ENCODE results near the gene NT5C.
A peak's percentile ranks its signal among the peaks of the same experiment; 100 is the strongest.
"Not testable (repeated sequence)": the region's sequence is repeated elsewhere in the genome, so short reads cannot be mapped to it uniquely, and the experiment has no call there.

NT5C gene

GRCh38 chr17:75144816-75145512, 13.4 kb upstream of the NT5C start:
- no peak for DNase-seq (ENCODE audit: low read depth in 3 of 3)

GRCh38 chr17:75142236-75142971, 10.9 kb upstream of the NT5C start:
- no peak for DNase-seq (ENCODE audit: low read depth in 3 of 3)

GRCh38 chr17:75138519-75138918, 7.0 kb upstream of the NT5C start:
- no peak for DNase-seq (ENCODE audit: low read depth in 3 of 3)

- not testable (repeated sequence) for DNase-seq (ENCODE audit: low read depth in 3 of 3)
These were observed 6.2 kb upstream of the NT5C start for GRCh38 chr17:75137762-75138161.

- no peak for DNase-seq (ENCODE audit: low read depth in 3 of 3)
These were observed 4.4 kb upstream of the NT5C start for GRCh38 chr17:75135946-75136345.

- DNase-seq (ENCODE audit: low read depth in 3 of 3): no peak
These were observed 3.9 kb upstream of the NT5C start for GRCh38 chr17:75135452-75135851.

- not testable (repeated sequence) for DNase-seq (ENCODE audit: low read depth in 3 of 3)
These were observed 2.2 kb upstream of the NT5C start for GRCh38 chr17:75133607-75134347.

GRCh38 chr17:75133001-75133400, 1.5 kb upstream of the NT5C start:
- no peak for DNase-seq (ENCODE audit: low read depth in 3 of 3)

- not testable (repeated sequence) for DNase-seq (ENCODE audit: low read depth in 3 of 3)
These were observed 767 bp upstream of the NT5C start for GRCh38 chr17:75132018-75133000.

GRCh38 chr17:75130632-75131277, 787 bp downstream of the NT5C start:
- DNase-seq (ENCODE audit: low read depth in 3 of 3): peak in 1 of 3 experiments; percentile 56

- DNase-seq (ENCODE audit: low read depth in 3 of 3): no peak
These were observed 1.4 kb downstream of the NT5C start for GRCh38 chr17:75130059-75130631.

GRCh38 chr17:75129576-75129975, 2.0 kb downstream of the NT5C start:
- DNase-seq (ENCODE audit: low read depth in 3 of 3): no peak

GRCh38 chr17:75128694-75129505, 2.6 kb downstream of the NT5C start:
- DNase-seq (ENCODE audit: low read depth in 3 of 3): no peak

GRCh38 chr17:75127936-75128335, 3.6 kb downstream of the NT5C start:
- not testable (repeated sequence) for DNase-seq (ENCODE audit: low read depth in 3 of 3)

- DNase-seq (ENCODE audit: low read depth in 3 of 3): no peak
These were observed 4.6 kb downstream of the NT5C start for GRCh38 chr17:75126954-75127353.

- no peak for DNase-seq (ENCODE audit: low read depth in 3 of 3)
These were observed 5.6 kb downstream of the NT5C start for GRCh38 chr17:75125984-75126383.

- DNase-seq (ENCODE audit: low read depth in 3 of 3): no peak
These were observed 6.8 kb downstream of the NT5C start for GRCh38 chr17:75124819-75125162.

GRCh38 chr17:75124041-75124818, 7.3 kb downstream of the NT5C start:
- DNase-seq (ENCODE audit: low read depth in 3 of 3): peak; percentile 29 to 66 (median 48)

GRCh38 chr17:75118307-75118706, 13.2 kb downstream of the NT5C start:
- DNase-seq (ENCODE audit: low read depth in 3 of 3): no peak
